ENCODE results near the gene GPR25. TPM values are rescaled to one million over a fixed set of nuclear protein-coding genes. Genes with fewer than 3 reads are reported as not detected.
A peak's percentile ranks its signal among the peaks of the same experiment; 100 is the strongest.

Gene GPR25
- total RNA-seq, 1 donor from 2014 or later, result 0.25 TPM

GRCh38 chr1:200891774-200892157, 19.0 kb downstream of the GPR25 start:
- H3K4me3 Mint-ChIP-seq, result peak overlapping the region; percentile 94
- no peaks in the 10 kb centered on the region for H3K27me3 Mint-ChIP-seq (ENCODE audit: low read depth)
- H3K27ac Mint-ChIP-seq, result peak overlapping the region; percentile 92
- H3K9me3 Mint-ChIP-seq, result no peaks in the 10 kb centered on the region
- TF ChIP-seq CTCF (IDR thresholded peaks at IDR 0.05; ENCODE audit: unreplicated experiment), result no peak
- H3K36me3 Mint-ChIP-seq, result no peaks in the 10 kb centered on the region
- peak in 1 of 2 experiments; percentile 56 for DNase-seq (ENCODE audit: low spot score in 2 of 2, unreplicated experiment in 2 of 2)
- peaks cover 55% of the 10 kb centered on the region for H3K4me1 Mint-ChIP-seq

GRCh38 chr1:200892546-200892945, 19.8 kb downstream of the GPR25 start:
- Mint-ChIP-seq H3K4me1 (peaks cover 61% of the 10 kb centered on the region), H3K4me3 (peak overlapping the region; percentile 94), H3K27me3 (ENCODE audit: low read depth) (no peaks in the 10 kb centered on the region), H3K36me3 (no peaks in the 10 kb centered on the region), H3K27ac (peak overlapping the region; percentile 92), H3K9me3 (no peaks in the 10 kb centered on the region)
- TF ChIP-seq CTCF (IDR thresholded peaks at IDR 0.05; ENCODE audit: unreplicated experiment), result no peak
- no peak for DNase-seq (ENCODE audit: low spot score in 2 of 2, unreplicated experiment in 2 of 2)

GRCh38 chr1:200892958-200893357, 20.2 kb downstream of the GPR25 start:
- peaks cover 65% of the 10 kb centered on the region for H3K4me1 Mint-ChIP-seq
- H3K4me3 Mint-ChIP-seq, result peak overlapping the region; percentile 94
- H3K9me3 Mint-ChIP-seq, result no peaks in the 10 kb centered on the region
- no peak for DNase-seq (ENCODE audit: low spot score in 2 of 2, unreplicated experiment in 2 of 2)
- no peaks in the 10 kb centered on the region for H3K27me3 Mint-ChIP-seq (ENCODE audit: low read depth)
- peak overlapping the region; percentile 95 for H3K27ac Mint-ChIP-seq
- H3K36me3 Mint-ChIP-seq, result no peaks in the 10 kb centered on the region
- TF ChIP-seq CTCF (IDR thresholded peaks at IDR 0.05; ENCODE audit: unreplicated experiment), result no peak

GRCh38 chr1:200893411-200893901, 20.7 kb downstream of the GPR25 start:
- Mint-ChIP-seq H3K4me1 (peaks cover 69% of the 10 kb centered on the region), H3K27ac (peak overlapping the region; percentile 95), H3K9me3 (no peaks in the 10 kb centered on the region), H3K36me3 (no peaks in the 10 kb centered on the region), H3K27me3 (ENCODE audit: low read depth) (no peaks in the 10 kb centered on the region), H3K4me3 (peak overlapping the region; percentile 94)
- no peak for TF ChIP-seq CTCF (IDR thresholded peaks at IDR 0.05; ENCODE audit: unreplicated experiment)
- DNase-seq (ENCODE audit: low spot score in 2 of 2, unreplicated experiment in 2 of 2), result no peak

GRCh38 chr1:200894712-200895442, 22.1 kb downstream of the GPR25 start, which contains the start of gene INAVA:
INAVA (plus strand) TSS chr1:200894900; CDS start chr1:200898401, 3,501 bp downstream.
- Mint-ChIP-seq H3K27me3 (ENCODE audit: low read depth) (no peaks in the 10 kb centered on the region), H3K4me3 (peak within 1 kb of the TSS; percentile 94), H3K27ac (peak within 1 kb of the TSS; percentile 95), H3K4me1 (peaks cover 71% of the 10 kb centered on the region), H3K9me3 (no peaks in the 10 kb centered on the region), H3K36me3 (peaks cover 3% of the 10 kb centered on the region)
- no peak for DNase-seq (ENCODE audit: low spot score in 2 of 2, unreplicated experiment in 2 of 2)
- no peak for TF ChIP-seq CTCF (IDR thresholded peaks at IDR 0.05; ENCODE audit: unreplicated experiment)
